H1 (cell line): ENCODE results near the gene CCDC12. TPM values are rescaled to one million over a fixed set of nuclear protein-coding genes. Genes with fewer than 3 reads are reported as not detected.

Source experiments
- RXRA ChIP-seq: IDR thresholded peaks from 2 replicates; pipeline ENCODE4 v1.6.1; 2011; ENCODE audit warnings: low read depth, mild to moderate bottlenecking, low read length, moderate library complexity; ENCODE audit not compliant: insufficient read depth
- SIN3A ChIP-seq, 2 experiments: IDR thresholded peaks in 1 of 2; conservative IDR thresholded peaks in 1 of 2; 2 replicates each; pipeline ENCODE4 v1.6.1; 2011 to 2012; ENCODE audit warnings: low read length in 2 of 2, improper control_type of control experiment in 1 of 2, low read depth in 1 of 2, mild to moderate bottlenecking in 1 of 2
- TAF1 ChIP-seq: IDR thresholded peaks from 2 replicates; pipeline ENCODE4 v1.6.1; 2011; ENCODE audit warnings: mild to moderate bottlenecking, low read depth, low read length
- polyA plus RNA-seq, 7 experiments: library from polyadenylated mRNA; depleted of rRNA in 3 of 7; stranded (reverse) in 5 of 7; unstranded in 2 of 7; fragments of >200 nt in 5 of 7; fragments of 200-250 nt in 2 of 7; gene quantifications; 1 replicate in 5 of 7; 2 replicates in 1 of 7; 4 replicates in 1 of 7; pipeline versions ENCODE4 v1.2.1 to v1.2.3, GENCODE V29; 2011 to 2013; ENCODE audit warnings: missing spikeins in 2 of 7, mixed read lengths in 2 of 7
- total RNA-seq: library from RNA; stranded (reverse); fragmentation: NEBNext Ultra II Directional; extraction: Animal tissue kit (Norgen Biotek cat#: 25700); gene quantifications from 2 replicates; pipeline ENCODE4 v1.2.1, GENCODE V29; 2021

CCDC12 gene
- total and polyA plus RNA-seq, 2 of the 8 experiments (the other 6 are each of a cell fraction or from before 2014, with no cell fraction given), result 29.5 to 41.3 TPM

- no peak for TF ChIP-seq SIN3A (conservative IDR thresholded peaks at IDR 0.05 in 1 of 2, IDR thresholded peaks at IDR 0.05 in 1 of 2; ENCODE audit: low read depth in 1 of 2, low read length in 2 of 2)
- TF ChIP-seq RXRA, result no peak
- no peak for TF ChIP-seq TAF1
- TF ChIP-seq, all 59 proteins: peak for 0
These were observed 86.4 kb downstream of the CCDC12 start (continued) for GRCh38 chr3:46890132-46890531.
